ENCODE results near the gene EGR4.
A peak's percentile ranks its signal among the peaks of the same experiment; 100 is the strongest.

EGR4 gene

GRCh38 chr2:73255907-73256617 is 37.3 kb downstream of the EGR4 start:
- intact Hi-C loops (cut with DNase I): no loop called here
- no peak for DNase-seq

GRCh38 chr2:73255007-73255644 is 38.2 kb downstream of the EGR4 start:
- intact Hi-C loops (cut with DNase I): no loop called here
- no peak for DNase-seq

GRCh38 chr2:73254343-73255006 is 38.9 kb downstream of the EGR4 start:
- no peak for DNase-seq
- intact Hi-C loops (cut with DNase I): no loop called here

- intact Hi-C loops (cut with DNase I): no loop called here
- DNase-seq: peak in 1 of 42 donors; percentile 4
Measured at GRCh38 chr2:73253901-73254300, 39.4 kb downstream of the EGR4 start.

- no peak for DNase-seq
- intact Hi-C loops (cut with DNase I): no loop called here
Measured at GRCh38 chr2:73253400-73253799, 39.9 kb downstream of the EGR4 start.

- intact Hi-C loops (cut with DNase I): no loop called here
Measured at GRCh38 chr2:73252238-73253027, 40.9 kb downstream of the EGR4 start.

GRCh38 chr2:73250872-73251846 is 42.2 kb downstream of the EGR4 start:
- peak in 1 of 42 donors; percentile 23 for DNase-seq
- intact Hi-C loops (cut with DNase I): no loop called here

More at GRCh38 chr2:73252238-73253027, 40.9 kb downstream of the EGR4 start:
- DNase-seq: peak in 5 of 42 donors; percentile 19 to 34 (median 28)

- intact Hi-C loops (cut with DNase I): no loop called here
Measured at GRCh38 chr2:73249636-73250035, 43.7 kb downstream of the EGR4 start.

GRCh38 chr2:73246850-73247249 is 46.5 kb downstream of the EGR4 start:
- peak in 10 of 42 donors; percentile 22 to 61 (median 42) for DNase-seq
- intact Hi-C loops (cut with DNase I): no loop called here

More at GRCh38 chr2:73249636-73250035, 43.7 kb downstream of the EGR4 start:
- no peak for DNase-seq

GRCh38 chr2:73244580-73244979 is 48.8 kb downstream of the EGR4 start:
- intact Hi-C loops (cut with DNase I): no loop called here
- DNase-seq: no peak

- no peak for DNase-seq
- intact Hi-C loops (cut with DNase I): no loop called here
Measured at GRCh38 chr2:73243884-73244570, 49.3 kb downstream of the EGR4 start.
